Upper lobe of left lung (tissue), 6 donors: ENCODE results near the gene KRT86. TPM values are rescaled to one million over a fixed set of nuclear protein-coding genes. Genes with fewer than 3 reads are reported as not detected.

Experiments
- ATAC-seq, 2 donors: fragments of 200-7000 bp; cut with Tn5 transposase; one replicate each; pipeline ENCODE4 v1.9.1; 2022; ENCODE audit warnings: mild to moderate bottlenecking in 2 of 2, moderate library complexity in 2 of 2; ENCODE audit not compliant: low FRiP score in 2 of 2
- DNase-seq, 2 donors: peaks; one replicate each; pipeline ENCODE4 v3.0.0-alpha.2; 2019 to 2020
- H3K27ac ChIP-seq, 4 donors: fragments of 200-600 bp; sonication (generic); one replicate each; pipeline ENCODE4 v1.5.1; 2016 to 2019
- H3K27me3 ChIP-seq, 4 donors: fragments of 200-600 bp; sonication (generic); one replicate each; pipeline ENCODE4 v1.5.1; 2017 to 2019
- H3K36me3 ChIP-seq, 4 donors: fragments of 200-600 bp; sonication (generic); one replicate each; pipeline ENCODE4 v1.5.1; 2016 to 2019
- H3K4me1 ChIP-seq, 4 donors: fragments of 200-600 bp; sonication (generic); one replicate each; pipeline ENCODE4 v1.5.1; 2018 to 2019
- H3K4me3 ChIP-seq, 4 donors: fragments of 200-600 bp; sonication (generic); one replicate each; pipeline ENCODE4 v1.5.1; 2017 to 2019; ENCODE audit warnings: mild to moderate bottlenecking in 2 of 4, moderate library complexity in 1 of 4
- H3K9me3 ChIP-seq, 4 donors: fragments of 200-600 bp; sonication (generic); one replicate each; pipeline ENCODE4 v1.5.1; 2018 to 2019
- EP300 ChIP-seq, 4 donors: sonication (generic); formaldehyde crosslinking; IDR thresholded peaks; one replicate each; pipeline ENCODE4 v1.5.1; 2017; ENCODE audit warnings: antibody characterized with exemption in 4 of 4, control low read depth in 2 of 4
- POLR2A ChIP-seq, 4 donors: fragments of 450-650 bp; IDR thresholded peaks; one replicate each; pipeline ENCODE4 v1.5.1; 2016 to 2017; ENCODE audit warnings: antibody characterized with exemption in 4 of 4, mild to moderate bottlenecking in 2 of 4
- POLR2AphosphoS5 ChIP-seq, 2 donors: sonication (generic); formaldehyde crosslinking; IDR thresholded peaks; one replicate each; pipeline ENCODE4 v1.5.1; 2017; ENCODE audit warnings: antibody characterized with exemption in 2 of 2
- WGBS, 2 donors: methylation state at CpG; one replicate each; pipeline ENCODE4 v1.1.5; 2017 to 2018; 5-methylcytosine and 5-hydroxymethylcytosine counted together
- total RNA-seq, 6 donors: library from RNA; depleted of rRNA in 4 of 6; stranded (reverse); fragments of >200 nt in 4 of 6; gene quantifications; one replicate each; pipeline versions ENCODE4 v1.1.0 to v1.2.1, GENCODE V29; 2016 to 2021
- TF ChIP-seq, protein P1 (sequence below), 6 experiments: fragments of 450-650 bp in 4 of 6; fragments of 200-600 bp in 2 of 6; sonication (generic) in 2 of 6; IDR thresholded peaks; one replicate each; pipeline ENCODE4 v1.5.1; 2016 to 2019; ENCODE audit warnings: antibody characterized with exemption in 6 of 6
- donor health status: DM: no; HTN: no; CAD: no; lungs with moderate emphysema.
- donor health status: DM: no; HTN: yes; CAD: no; lungs with severe emphysema.

The KRT86 gene
- total RNA-seq, 6 donors from 2014 or later: 0.30 to 1.5 (median 0.93) TPM; not detected in 2

DNA sequence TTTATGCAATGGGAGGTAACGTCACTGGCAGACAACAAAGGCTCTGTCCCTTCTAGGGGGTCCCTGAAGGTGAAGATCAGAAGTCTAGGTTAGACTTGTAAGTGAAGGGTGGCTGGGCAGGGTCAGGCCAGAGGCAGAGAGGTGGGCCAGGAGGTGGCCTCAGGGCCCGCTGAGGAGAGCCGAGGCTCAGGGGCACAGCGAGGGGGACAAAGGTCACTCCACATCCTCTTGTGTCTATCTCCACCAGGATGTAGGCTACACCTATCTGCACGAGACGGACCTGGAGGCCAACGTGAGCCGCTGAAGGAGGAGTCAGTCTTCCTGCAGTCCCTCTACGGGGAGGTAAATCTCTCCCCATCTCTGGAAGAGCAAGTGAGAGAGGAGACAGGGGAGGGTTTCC lies 72.6 kb downstream of the KRT86 start:
- H3K4me1 ChIP-seq: peaks cover 3 to 14% (median 8%) of the 10 kb centered on the region in 4 donors
- WGBS, 2 donors: 66 to 75% methylated on average over 9 of the region's 9 CpGs
- no peak overlapping the region for H3K27ac ChIP-seq
- TF ChIP-seq, protein P1, sequence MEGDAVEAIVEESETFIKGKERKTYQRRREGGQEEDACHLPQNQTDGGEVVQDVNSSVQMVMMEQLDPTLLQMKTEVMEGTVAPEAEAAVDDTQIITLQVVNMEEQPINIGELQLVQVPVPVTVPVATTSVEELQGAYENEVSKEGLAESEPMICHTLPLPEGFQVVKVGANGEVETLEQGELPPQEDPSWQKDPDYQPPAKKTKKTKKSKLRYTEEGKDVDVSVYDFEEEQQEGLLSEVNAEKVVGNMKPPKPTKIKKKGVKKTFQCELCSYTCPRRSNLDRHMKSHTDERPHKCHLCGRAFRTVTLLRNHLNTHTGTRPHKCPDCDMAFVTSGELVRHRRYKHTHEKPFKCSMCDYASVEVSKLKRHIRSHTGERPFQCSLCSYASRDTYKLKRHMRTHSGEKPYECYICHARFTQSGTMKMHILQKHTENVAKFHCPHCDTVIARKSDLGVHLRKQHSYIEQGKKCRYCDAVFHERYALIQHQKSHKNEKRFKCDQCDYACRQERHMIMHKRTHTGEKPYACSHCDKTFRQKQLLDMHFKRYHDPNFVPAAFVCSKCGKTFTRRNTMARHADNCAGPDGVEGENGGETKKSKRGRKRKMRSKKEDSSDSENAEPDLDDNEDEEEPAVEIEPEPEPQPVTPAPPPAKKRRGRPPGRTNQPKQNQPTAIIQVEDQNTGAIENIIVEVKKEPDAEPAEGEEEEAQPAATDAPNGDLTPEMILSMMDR (IDR thresholded peaks at IDR 0.05): no peak
- DNase-seq: no peak
- H3K27me3 ChIP-seq: no peaks in the 10 kb centered on the region
- no peak overlapping the region for H3K4me3 ChIP-seq
- no peaks in the 10 kb centered on the region for H3K36me3 ChIP-seq
- ATAC-seq: no peak
- H3K9me3 ChIP-seq: peaks cover 0 to 10% (median 0%) of the 10 kb centered on the region in 4 donors

DNA sequence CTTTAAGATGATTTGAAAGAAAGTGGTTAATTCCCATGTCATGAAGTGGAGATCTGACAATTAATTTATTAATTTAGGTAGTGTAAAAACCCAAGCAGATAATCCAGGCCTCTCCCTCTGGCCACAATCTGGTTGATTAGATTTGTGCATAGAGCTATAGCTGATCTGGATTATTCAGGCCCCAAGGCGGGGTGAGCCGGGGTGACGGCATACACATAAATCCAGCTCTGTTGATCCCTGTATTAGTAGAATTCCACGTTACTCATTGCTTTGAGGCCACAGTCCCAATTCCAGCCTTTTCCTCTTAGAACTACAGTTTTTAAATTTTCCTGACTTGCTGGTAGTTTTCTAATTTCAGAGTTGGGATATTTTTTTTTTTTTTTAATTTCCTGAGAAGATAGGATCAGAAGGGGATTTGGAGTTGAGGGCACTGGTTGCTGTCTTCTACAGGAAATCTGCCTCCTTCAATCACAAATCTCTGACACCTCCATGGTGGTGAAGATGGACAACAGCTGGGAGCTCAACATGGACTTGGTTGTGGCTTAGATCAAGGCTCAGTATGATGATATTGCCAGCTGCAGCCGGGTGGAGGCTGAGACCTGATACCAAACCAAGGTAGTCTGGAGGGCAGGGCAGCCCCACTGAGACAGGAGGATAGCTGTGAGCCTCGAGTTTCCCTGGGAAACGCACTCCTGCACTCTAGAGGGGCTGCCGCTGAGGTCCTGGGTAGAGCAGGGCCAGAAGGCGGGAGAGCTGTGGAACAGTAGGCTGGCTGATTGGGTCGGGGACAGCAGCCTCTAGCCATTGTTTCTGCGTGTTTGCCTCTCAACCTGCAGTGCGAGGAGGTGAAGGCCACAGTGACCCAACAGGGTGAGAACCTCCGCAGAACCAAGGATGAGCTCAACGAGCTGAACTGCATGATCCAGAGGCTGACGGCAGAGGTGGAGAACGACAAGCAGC lies 73.4 kb downstream of the KRT86 start:
- WGBS, 2 donors: 64 to 79% methylated on average over 16 of the region's 16 CpGs
- no peak overlapping the region for H3K27ac ChIP-seq
- H3K27me3 ChIP-seq: no peaks in the 10 kb centered on the region
- H3K4me3 ChIP-seq: no peak overlapping the region
- peaks cover 0 to 10% (median 0%) of the 10 kb centered on the region in 4 donors for H3K9me3 ChIP-seq
- H3K4me1 ChIP-seq: peaks cover 3 to 14% (median 8%) of the 10 kb centered on the region in 4 donors
- DNase-seq: no peak
- ATAC-seq: no peak
- no peak for TF ChIP-seq POLR2AphosphoS5 (IDR thresholded peaks at IDR 0.05)
- H3K36me3 ChIP-seq: no peaks in the 10 kb centered on the region

DNA sequence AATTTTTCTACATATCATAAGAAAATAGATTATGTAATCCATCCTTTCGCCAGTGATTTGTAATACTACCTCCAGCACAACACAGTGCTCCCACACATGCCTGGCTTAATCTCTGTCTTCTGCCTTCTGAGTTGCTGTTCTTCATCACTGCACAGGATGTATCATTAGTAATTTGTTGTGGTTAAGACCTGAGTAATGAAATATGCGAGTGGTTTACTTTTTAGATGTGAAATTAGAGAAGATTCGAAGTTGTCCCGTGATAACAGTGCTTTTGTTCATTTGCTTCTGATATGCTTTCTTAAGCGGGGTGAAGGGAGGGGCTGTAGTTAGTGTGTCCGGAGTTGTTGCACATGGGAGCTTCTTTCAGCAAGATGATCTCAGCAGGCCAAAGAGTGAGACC lies 74.8 kb downstream of the KRT86 start:
- no peaks in the 10 kb centered on the region for H3K9me3 ChIP-seq
- H3K4me1 ChIP-seq: peaks cover 3 to 14% (median 8%) of the 10 kb centered on the region in 4 donors
- no peak for TF ChIP-seq EP300 (IDR thresholded peaks at IDR 0.05)
- no peak for TF ChIP-seq POLR2A (IDR thresholded peaks at IDR 0.05)
- no peak overlapping the region for H3K4me3 ChIP-seq
- H3K27me3 ChIP-seq: no peaks in the 10 kb centered on the region
- 71 to 81% methylated on average over 6 of the region's 6 CpGs for WGBS, 2 donors
- ATAC-seq: no peak
- DNase-seq: no peak
- H3K36me3 ChIP-seq: no peaks in the 10 kb centered on the region
- no peak overlapping the region for H3K27ac ChIP-seq

DNA sequence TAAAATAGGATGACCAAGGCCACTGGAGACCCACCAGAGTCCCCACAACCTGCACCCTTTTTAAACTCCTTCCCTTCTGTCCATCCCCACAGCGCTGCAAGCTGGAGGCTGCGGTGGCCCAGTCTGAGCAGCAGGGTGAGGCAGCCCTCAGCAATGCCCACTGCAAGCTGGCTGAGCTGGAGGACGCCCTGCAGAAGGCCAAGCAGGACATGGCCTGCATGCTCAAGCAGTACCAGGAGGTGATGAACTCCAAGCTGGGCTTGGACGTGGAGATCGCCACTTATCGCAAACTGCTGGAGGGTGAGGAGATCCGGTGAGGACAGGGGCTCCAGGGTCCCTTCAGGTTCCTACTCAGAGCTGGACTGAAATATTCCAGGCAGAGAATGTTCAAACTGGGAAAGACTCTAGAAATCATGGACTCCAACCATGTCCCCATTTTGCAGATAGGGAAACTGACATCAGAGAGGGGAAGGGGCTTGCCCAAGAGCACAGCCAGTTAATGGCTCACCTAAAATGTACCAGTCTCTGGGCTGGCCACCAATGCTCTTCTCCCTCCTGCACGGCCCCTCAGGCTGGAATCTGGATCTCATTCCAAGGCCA lies 75.7 kb downstream of the KRT86 start:
- Histone ChIP-seq H3K4me1 (peaks cover 3 to 14% (median 8%) of the 10 kb centered on the region in 4 donors), H3K27me3 (no peaks in the 10 kb centered on the region), H3K4me3 (no peak overlapping the region), H3K36me3 (no peaks in the 10 kb centered on the region), H3K9me3 (no peaks in the 10 kb centered on the region), H3K27ac (no peak overlapping the region)
- DNase-seq (no peak), ATAC-seq (no peak)
- TF ChIP-seq POLR2AphosphoS5 (IDR thresholded peaks at IDR 0.05) (no peak), POLR2A (IDR thresholded peaks at IDR 0.05) (no peak), EP300 (IDR thresholded peaks at IDR 0.05) (no peak)
- TF ChIP-seq, protein P1 (IDR thresholded peaks at IDR 0.05): no peak
- 87 to 98% methylated on average over 8 of the region's 8 CpGs for WGBS, 2 donors

DNA sequence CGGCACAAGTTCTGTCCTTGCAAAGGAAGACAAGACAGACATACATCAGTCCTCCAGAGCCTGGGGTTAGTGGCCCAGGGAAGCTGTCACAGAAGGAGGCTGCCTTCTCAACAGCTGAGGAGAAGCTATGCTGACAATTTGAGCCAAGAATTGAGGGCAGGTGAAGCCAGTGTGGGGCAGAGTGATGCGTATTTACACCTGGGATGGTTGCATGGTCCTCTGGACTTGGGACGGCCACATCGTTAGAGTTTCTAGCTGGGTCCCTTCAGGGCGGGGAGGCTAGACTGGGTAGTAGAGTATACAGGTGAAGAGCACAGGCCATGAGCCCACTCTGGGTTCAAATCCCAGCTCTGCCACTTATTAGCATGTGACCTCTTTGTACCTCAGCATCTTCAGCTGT lies 76.3 kb downstream of the KRT86 start:
- no peaks in the 10 kb centered on the region for H3K27me3 ChIP-seq
- H3K4me3 ChIP-seq: no peak overlapping the region
- no peak for ATAC-seq
- DNase-seq: no peak
- no peak overlapping the region for H3K27ac ChIP-seq
- 86 to 89% methylated on average over 5 of the region's 5 CpGs for WGBS, 2 donors
- H3K4me1 ChIP-seq: peaks cover 3 to 13% (median 6%) of the 10 kb centered on the region in 4 donors
- TF ChIP-seq POLR2AphosphoS5 (IDR thresholded peaks at IDR 0.05): no peak
- TF ChIP-seq POLR2A (IDR thresholded peaks at IDR 0.05): no peak
- no peak for TF ChIP-seq EP300 (IDR thresholded peaks at IDR 0.05)
- TF ChIP-seq, protein P1 (IDR thresholded peaks at IDR 0.05): no peak
- no peaks in the 10 kb centered on the region for H3K36me3 ChIP-seq
- H3K9me3 ChIP-seq: no peaks in the 10 kb centered on the region
